Measurements from ENCODE around the gene SLC25A26.

Gene SLC25A26

DNA sequence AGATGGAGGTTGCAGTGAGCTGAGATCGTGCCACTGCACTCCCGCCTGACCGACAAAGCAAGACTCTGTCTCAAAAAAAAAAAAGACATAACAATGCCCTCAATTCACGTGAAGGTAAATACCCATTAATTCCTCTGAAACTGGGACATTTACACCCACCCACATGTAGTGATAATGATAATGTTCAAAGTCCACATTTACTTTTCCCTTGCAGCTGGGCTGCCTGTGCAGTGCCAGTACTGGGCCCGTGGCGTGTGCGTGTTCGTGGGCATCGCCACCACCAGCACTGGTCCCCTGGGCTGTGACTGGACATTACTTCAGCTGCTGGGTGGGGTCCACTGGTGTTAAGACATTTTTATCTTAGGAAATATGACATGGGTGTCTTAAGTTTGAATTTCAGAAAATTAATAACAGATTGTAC is 123.6 kb downstream of the SLC25A26 start:
- H3K36me3 ChIP-seq (ENCODE audit: control insufficient read depth, low read length): no peaks in the 10 kb centered on the region
- no peaks in the 10 kb centered on the region for H3K4me1 ChIP-seq (ENCODE audit: control insufficient read depth, low read length)
- H3K27me3 ChIP-seq (ENCODE audit: control insufficient read depth, low read length): no peaks in the 10 kb centered on the region
- H3F3A ChIP-seq (ENCODE audit: control insufficient read depth, insufficient read depth): no peaks in the 10 kb centered on the region
- TF ChIP-seq, protein P1, sequence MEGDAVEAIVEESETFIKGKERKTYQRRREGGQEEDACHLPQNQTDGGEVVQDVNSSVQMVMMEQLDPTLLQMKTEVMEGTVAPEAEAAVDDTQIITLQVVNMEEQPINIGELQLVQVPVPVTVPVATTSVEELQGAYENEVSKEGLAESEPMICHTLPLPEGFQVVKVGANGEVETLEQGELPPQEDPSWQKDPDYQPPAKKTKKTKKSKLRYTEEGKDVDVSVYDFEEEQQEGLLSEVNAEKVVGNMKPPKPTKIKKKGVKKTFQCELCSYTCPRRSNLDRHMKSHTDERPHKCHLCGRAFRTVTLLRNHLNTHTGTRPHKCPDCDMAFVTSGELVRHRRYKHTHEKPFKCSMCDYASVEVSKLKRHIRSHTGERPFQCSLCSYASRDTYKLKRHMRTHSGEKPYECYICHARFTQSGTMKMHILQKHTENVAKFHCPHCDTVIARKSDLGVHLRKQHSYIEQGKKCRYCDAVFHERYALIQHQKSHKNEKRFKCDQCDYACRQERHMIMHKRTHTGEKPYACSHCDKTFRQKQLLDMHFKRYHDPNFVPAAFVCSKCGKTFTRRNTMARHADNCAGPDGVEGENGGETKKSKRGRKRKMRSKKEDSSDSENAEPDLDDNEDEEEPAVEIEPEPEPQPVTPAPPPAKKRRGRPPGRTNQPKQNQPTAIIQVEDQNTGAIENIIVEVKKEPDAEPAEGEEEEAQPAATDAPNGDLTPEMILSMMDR (IDR thresholded peaks at IDR 0.05; ENCODE audit: low read depth, low read length, poor library complexity, severe bottlenecking): no peak
- no peak for TF ChIP-seq EZH2phosphoT487 (IDR thresholded peaks at IDR 0.05; ENCODE audit: borderline replicate concordance, low read length)
- no peaks in the 10 kb centered on the region for H3K9me3 ChIP-seq (ENCODE audit: control insufficient read depth, insufficient read depth, low read length)
- H4K20me1 ChIP-seq (ENCODE audit: control insufficient read depth, insufficient read depth, low read depth, low read length): no peaks in the 10 kb centered on the region
- H3K79me2 ChIP-seq (ENCODE audit: control insufficient read depth, low read length): no peaks in the 10 kb centered on the region
- H3K4me2 ChIP-seq (ENCODE audit: low read length): no peak overlapping the region
- no peak overlapping the region for H3K4me3 ChIP-seq (ENCODE audit: low read length)
- no peak overlapping the region for H3K27ac ChIP-seq (ENCODE audit: low read depth, low read length)
- no peaks in the 10 kb centered on the region for H3K9me2 ChIP-seq (replicated peaks; ENCODE audit: control insufficient read depth, low read length)

DNA sequence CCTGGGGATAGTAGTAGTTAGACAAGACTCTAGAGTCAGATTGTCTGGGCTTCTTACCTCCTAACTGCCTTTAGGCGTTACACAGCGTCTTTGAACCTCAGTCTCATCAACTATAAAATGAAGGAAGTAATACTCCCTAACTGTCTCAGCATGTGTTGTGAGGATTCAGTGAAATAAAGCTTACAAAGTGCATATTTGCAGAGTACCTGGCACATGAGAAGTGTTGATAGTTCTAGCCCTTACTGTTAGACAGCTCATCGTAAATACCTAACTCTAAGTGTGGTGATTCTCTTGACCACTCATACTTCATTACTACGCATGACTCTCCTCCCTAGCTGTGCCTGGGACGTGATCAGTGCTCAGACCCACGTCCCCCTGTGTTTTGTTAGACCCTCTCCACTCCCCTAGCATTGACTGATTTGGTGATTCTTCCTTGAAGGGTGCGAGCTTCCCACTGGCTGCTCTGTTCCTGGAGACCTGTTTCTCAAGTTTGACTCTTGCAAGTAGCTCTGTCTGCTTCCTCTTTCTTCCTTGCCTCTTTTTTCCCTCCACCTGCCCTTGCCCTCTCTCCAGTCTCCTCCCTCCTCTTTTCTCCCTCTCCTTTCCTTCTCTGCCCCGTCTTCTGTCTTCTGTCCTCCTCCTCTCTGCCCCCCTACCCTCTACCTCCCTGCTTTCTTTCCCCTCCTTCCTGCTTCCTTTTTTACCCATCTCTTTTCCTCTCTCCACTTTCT is 124.2 kb downstream of the SLC25A26 start:
- H3K9me3 ChIP-seq (ENCODE audit: control insufficient read depth, insufficient read depth, low read length): no peaks in the 10 kb centered on the region
- H3K9me2 ChIP-seq (replicated peaks; ENCODE audit: control insufficient read depth, low read length): no peaks in the 10 kb centered on the region
- no peaks in the 10 kb centered on the region for H3K4me1 ChIP-seq (ENCODE audit: control insufficient read depth, low read length)
- no peak overlapping the region for H3K4me2 ChIP-seq (ENCODE audit: low read length)
- H3F3A ChIP-seq (ENCODE audit: control insufficient read depth, insufficient read depth): no peaks in the 10 kb centered on the region
- no peak for TF ChIP-seq EZH2phosphoT487 (IDR thresholded peaks at IDR 0.05; ENCODE audit: borderline replicate concordance, low read length)
- TF ChIP-seq, protein P1 (IDR thresholded peaks at IDR 0.05; ENCODE audit: low read depth, low read length, poor library complexity, severe bottlenecking): no peak
- no peak overlapping the region for H3K27ac ChIP-seq (ENCODE audit: low read depth, low read length)
- no peaks in the 10 kb centered on the region for H4K20me1 ChIP-seq (ENCODE audit: control insufficient read depth, insufficient read depth, low read depth, low read length)
- no peaks in the 10 kb centered on the region for H3K79me2 ChIP-seq (ENCODE audit: control insufficient read depth, low read length)
- no peaks in the 10 kb centered on the region for H3K36me3 ChIP-seq (ENCODE audit: control insufficient read depth, low read length)
- H3K27me3 ChIP-seq (ENCODE audit: control insufficient read depth, low read length): no peaks in the 10 kb centered on the region
- H3K4me3 ChIP-seq (ENCODE audit: low read length): no peak overlapping the region

DNA sequence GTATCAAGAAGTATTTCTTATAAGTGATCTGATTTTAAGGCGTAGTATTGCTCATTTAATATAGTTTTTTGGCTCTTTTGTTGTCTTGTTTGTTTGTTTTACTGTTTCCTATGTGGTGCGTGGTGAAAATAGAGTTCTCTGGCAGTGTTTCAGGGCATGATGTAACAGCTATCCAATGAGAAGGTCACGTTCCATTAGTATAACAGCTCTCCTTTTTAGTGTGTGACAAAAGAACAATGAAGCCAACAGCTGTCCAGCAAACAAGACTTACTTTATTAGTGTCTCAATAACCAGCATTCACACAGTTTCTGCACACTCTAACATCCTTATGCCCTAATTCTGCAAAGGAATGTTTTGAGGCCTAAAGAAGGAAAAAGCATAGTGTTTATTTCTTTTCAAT is 127.9 kb downstream of the SLC25A26 start:
- Histone ChIP-seq H3K4me2 (ENCODE audit: low read length) (no peak overlapping the region), H3K9me3 (ENCODE audit: control insufficient read depth, insufficient read depth, low read length) (no peaks in the 10 kb centered on the region), H3K9me2 (replicated peaks; ENCODE audit: control insufficient read depth, low read length) (no peaks in the 10 kb centered on the region), H3K4me1 (ENCODE audit: control insufficient read depth, low read length) (no peaks in the 10 kb centered on the region), H3K36me3 (ENCODE audit: control insufficient read depth, low read length) (no peaks in the 10 kb centered on the region), H4K20me1 (ENCODE audit: control insufficient read depth, insufficient read depth, low read depth, low read length) (no peaks in the 10 kb centered on the region), H3K27me3 (ENCODE audit: control insufficient read depth, low read length) (no peaks in the 10 kb centered on the region), H3K79me2 (ENCODE audit: control insufficient read depth, low read length) (no peaks in the 10 kb centered on the region), H3K27ac (ENCODE audit: low read depth, low read length) (no peak overlapping the region), H3K4me3 (ENCODE audit: low read length) (no peak overlapping the region), H3F3A (ENCODE audit: control insufficient read depth, insufficient read depth) (no peaks in the 10 kb centered on the region)
- TF ChIP-seq, protein P1 (IDR thresholded peaks at IDR 0.05; ENCODE audit: low read depth, low read length, poor library complexity, severe bottlenecking): no peak
- no peak for TF ChIP-seq EZH2phosphoT487 (IDR thresholded peaks at IDR 0.05; ENCODE audit: borderline replicate concordance, low read length)
